Stimulated activated effector memory CD8-positive, alpha-beta T cell treated with anti-CD3 and anti-CD28 coated beads, Interleukin-12 subunit alpha, Interleukin-12 subunit beta, amount 100 ng/mL, for 72 hours (primary cell): ENCODE measurements around the gene CSTPP1.
"Not testable (repeated sequence)": the region's sequence is repeated elsewhere in the genome, so short reads cannot be mapped to it uniquely, and the experiment has no call there.

Source experiments
- ATAC-seq: fragments of 150-1000 bp; cut with Tn5 transposase; 2 replicates; pipeline ENCODE4 v1.10.0; 2021
- DNase-seq, 2 donors: peaks; one replicate each; pipeline ENCODE4 v3.0.0; 2021 to 2022; ENCODE audit warnings: low spot score in 2 of 2
- H3K27ac Mint-ChIP-seq: one replicate; pipeline ENCODE4 v1.8.0; 2022; ENCODE audit warnings: mild to moderate bottlenecking, mixed read lengths
- H3K36me3 Mint-ChIP-seq: one replicate; pipeline ENCODE4 v1.8.0; 2022; ENCODE audit warnings: mild to moderate bottlenecking, mixed read lengths
- H3K4me1 Mint-ChIP-seq: one replicate; pipeline ENCODE4 v1.8.0; 2022; ENCODE audit warnings: mixed read lengths
- H3K4me3 Mint-ChIP-seq: one replicate; pipeline ENCODE4 v1.8.0; 2022; ENCODE audit warnings: mild to moderate bottlenecking, mixed read lengths
- H3K9me3 Mint-ChIP-seq: one replicate; pipeline ENCODE4 v1.8.0; 2022; ENCODE audit warnings: mixed read lengths

Gene CSTPP1

DNA sequence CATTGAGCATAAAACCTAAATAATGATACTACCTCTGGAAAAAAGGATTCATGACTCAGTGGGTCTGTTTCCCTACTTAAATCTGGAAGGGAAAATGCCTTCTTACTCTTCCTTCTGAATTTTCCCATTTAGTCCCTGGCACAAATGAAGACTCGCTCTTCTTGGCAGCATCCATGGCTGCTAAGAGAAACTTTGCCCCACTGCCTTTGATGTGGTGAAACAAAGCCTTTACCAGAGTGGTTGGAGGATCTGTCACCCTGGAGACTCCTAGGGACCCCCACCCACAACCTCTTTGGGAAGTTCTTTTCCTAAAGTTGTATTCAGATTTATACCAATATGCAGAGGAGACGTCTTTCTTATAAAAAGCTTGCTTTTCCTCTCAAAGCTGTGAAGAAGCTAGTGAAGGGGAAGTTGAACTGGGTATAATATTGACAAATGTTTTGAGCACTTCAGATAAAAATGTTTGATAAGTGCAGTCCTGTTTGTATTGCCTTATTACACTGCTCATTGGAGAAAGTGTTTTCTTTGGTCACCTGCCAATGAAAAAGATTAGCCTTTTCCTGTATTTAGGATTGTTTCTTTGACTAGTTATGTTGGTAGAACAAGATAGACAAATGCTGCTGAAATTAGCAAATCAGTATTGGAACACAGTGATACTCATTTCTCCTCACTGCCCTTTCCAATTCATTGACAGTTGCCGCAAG is 162.8 kb downstream of the CSTPP1 start:
- no peaks in the 10 kb centered on the region for H3K36me3 Mint-ChIP-seq
- ATAC-seq: no peak
- no peak for DNase-seq
- no peaks in the 10 kb centered on the region for H3K9me3 Mint-ChIP-seq
- H3K4me1 Mint-ChIP-seq: no peaks in the 10 kb centered on the region
- H3K27ac Mint-ChIP-seq: no peak overlapping the region
- H3K4me3 Mint-ChIP-seq: no peak overlapping the region

- Mint-ChIP-seq H3K9me3 (no peaks in the 10 kb centered on the region), H3K27ac (no peak overlapping the region), H3K4me3 (no peak overlapping the region), H3K4me1 (no peaks in the 10 kb centered on the region), H3K36me3 (no peaks in the 10 kb centered on the region)
- ATAC-seq: no peak
- no peak for DNase-seq
These were observed 163.4 kb downstream of the CSTPP1 start for GRCh38 chr11:47099918-47100315.

DNA sequence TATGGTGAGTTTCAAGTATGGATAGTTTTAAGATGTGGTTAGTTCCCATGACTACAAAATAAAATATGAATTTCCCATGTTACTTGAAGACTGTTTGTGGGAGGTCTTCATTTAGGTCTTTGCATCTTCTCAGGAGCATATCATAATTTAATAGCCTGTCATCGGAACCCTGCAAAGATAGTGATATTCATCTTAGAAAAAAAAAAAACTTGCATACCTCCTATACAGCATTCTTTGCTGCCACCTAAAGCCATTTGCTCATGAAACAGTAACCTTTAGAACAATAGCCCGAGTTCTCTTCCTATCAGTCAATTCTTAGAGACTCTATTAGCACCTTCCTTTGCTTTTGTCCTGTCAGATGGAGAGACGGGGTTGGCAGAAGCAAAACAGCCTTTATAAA is 164.8 kb downstream of the CSTPP1 start:
- H3K4me1 Mint-ChIP-seq: no peaks in the 10 kb centered on the region
- H3K4me3 Mint-ChIP-seq: no peak overlapping the region
- no peak for ATAC-seq
- H3K36me3 Mint-ChIP-seq: no peaks in the 10 kb centered on the region
- no peak overlapping the region for H3K27ac Mint-ChIP-seq
- no peak for DNase-seq
- no peaks in the 10 kb centered on the region for H3K9me3 Mint-ChIP-seq

GRCh38 chr11:47104261-47104950 is 167.8 kb downstream of the CSTPP1 start:
- H3K9me3 Mint-ChIP-seq: no peaks in the 10 kb centered on the region
- H3K36me3 Mint-ChIP-seq: no peaks in the 10 kb centered on the region
- no peak overlapping the region for H3K4me3 Mint-ChIP-seq
- DNase-seq: no peak
- H3K27ac Mint-ChIP-seq: no peak overlapping the region
- ATAC-seq: no peak
- H3K4me1 Mint-ChIP-seq: no peaks in the 10 kb centered on the region

GRCh38 chr11:47105541-47105940 is 169.0 kb downstream of the CSTPP1 start:
- Mint-ChIP-seq H3K9me3 (no peaks in the 10 kb centered on the region), H3K27ac (no peak overlapping the region)

GRCh38 chr11:47105974-47106373 is 169.4 kb downstream of the CSTPP1 start:
- DNase-seq (no peak), ATAC-seq (no peak)
- no peaks in the 10 kb centered on the region for H3K4me1 Mint-ChIP-seq
- H3K27ac Mint-ChIP-seq: no peak overlapping the region
- H3K4me3 Mint-ChIP-seq: no peak overlapping the region
- no peaks in the 10 kb centered on the region for H3K9me3 Mint-ChIP-seq
- no peaks in the 10 kb centered on the region for H3K36me3 Mint-ChIP-seq

More at GRCh38 chr11:47105541-47105940, 169.0 kb downstream of the CSTPP1 start:
- H3K36me3 Mint-ChIP-seq: no peaks in the 10 kb centered on the region
- no peaks in the 10 kb centered on the region for H3K4me1 Mint-ChIP-seq
- no peak overlapping the region for H3K4me3 Mint-ChIP-seq
- no peak for ATAC-seq
- DNase-seq: no peak

DNA sequence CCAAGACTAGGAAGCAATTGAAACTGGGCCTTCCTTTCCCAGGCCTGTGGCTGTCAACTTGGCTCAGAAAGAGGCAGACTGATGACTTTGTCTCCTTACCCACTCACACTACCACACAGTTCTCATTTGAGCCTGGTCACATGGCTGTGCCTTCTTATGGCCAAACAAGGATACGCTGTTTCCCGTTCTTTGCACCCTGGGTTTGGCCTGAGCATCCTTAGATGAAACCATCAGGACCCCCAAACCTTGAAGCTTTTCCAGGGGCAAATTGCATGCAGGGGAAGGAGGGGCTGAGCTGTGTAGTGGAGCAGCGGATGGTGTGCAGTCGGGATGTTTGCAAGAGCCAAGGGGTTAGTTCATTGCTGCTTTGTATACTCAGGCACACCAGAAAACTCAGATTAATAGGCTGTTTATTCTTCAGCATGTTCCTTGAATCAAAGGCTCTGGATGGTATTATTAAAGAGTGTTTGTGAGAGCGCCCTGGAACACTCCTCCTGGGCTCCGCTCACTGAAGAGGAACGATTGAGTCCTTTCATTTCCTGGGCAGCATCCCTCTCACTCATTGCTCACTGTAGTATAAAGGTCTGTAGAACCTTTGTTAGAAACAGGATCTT is 170.3 kb downstream of the CSTPP1 start:
- no peaks in the 10 kb centered on the region for H3K36me3 Mint-ChIP-seq
- no peak for DNase-seq
- no peak for ATAC-seq
- no peaks in the 10 kb centered on the region for H3K4me1 Mint-ChIP-seq
- no peak overlapping the region for H3K4me3 Mint-ChIP-seq
- no peaks in the 10 kb centered on the region for H3K9me3 Mint-ChIP-seq
- no peak overlapping the region for H3K27ac Mint-ChIP-seq

- no peak for ATAC-seq
- no peak overlapping the region for H3K4me3 Mint-ChIP-seq
- DNase-seq: no peak
- H3K27ac Mint-ChIP-seq: no peak overlapping the region
- no peaks in the 10 kb centered on the region for H3K4me1 Mint-ChIP-seq
- no peaks in the 10 kb centered on the region for H3K9me3 Mint-ChIP-seq
- H3K36me3 Mint-ChIP-seq: no peaks in the 10 kb centered on the region
These were observed 171.2 kb downstream of the CSTPP1 start for GRCh38 chr11:47107744-47108143.

GRCh38 chr11:47108214-47108613 is 171.7 kb downstream of the CSTPP1 start:
- DNase-seq: no peak
- H3K36me3 Mint-ChIP-seq: no peaks in the 10 kb centered on the region
- H3K4me1 Mint-ChIP-seq: no peaks in the 10 kb centered on the region
- H3K9me3 Mint-ChIP-seq: no peaks in the 10 kb centered on the region
- H3K27ac Mint-ChIP-seq: no peak overlapping the region
- no peak overlapping the region for H3K4me3 Mint-ChIP-seq
- no peak for ATAC-seq

- ATAC-seq (no peak), DNase-seq (no peak)
- H3K4me1 Mint-ChIP-seq: no peaks in the 10 kb centered on the region
- H3K4me3 Mint-ChIP-seq: no peak overlapping the region
- no peaks in the 10 kb centered on the region for H3K9me3 Mint-ChIP-seq
- H3K27ac Mint-ChIP-seq: peak overlapping the region; percentile 5
- H3K36me3 Mint-ChIP-seq: no peaks in the 10 kb centered on the region
These were observed 172.6 kb downstream of the CSTPP1 start for GRCh38 chr11:47109051-47109726.

DNA sequence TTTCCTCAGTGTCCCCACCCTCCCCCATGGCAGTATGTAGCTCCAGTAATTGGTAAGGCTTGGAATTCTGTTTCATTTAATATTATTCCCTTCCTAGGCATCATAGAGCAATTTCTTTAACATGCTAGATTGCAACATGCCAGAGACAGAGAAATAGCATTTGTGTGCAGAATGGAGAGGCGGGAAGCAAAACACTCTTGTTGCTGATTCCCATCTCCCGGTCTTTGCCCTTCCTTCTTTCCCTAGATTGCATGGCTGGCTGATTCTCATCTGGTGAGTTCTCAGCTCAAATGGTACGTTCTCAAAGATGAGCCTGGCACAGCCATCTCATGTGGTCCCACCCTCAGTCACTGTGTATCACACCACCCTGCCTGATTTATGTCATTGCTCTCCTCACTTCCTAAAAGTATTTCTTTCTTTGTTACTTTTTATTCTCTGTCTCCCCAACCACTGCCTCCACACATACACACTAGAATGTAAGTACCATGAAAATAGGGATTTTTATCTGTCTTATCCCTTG is 173.2 kb downstream of the CSTPP1 start:
- DNase-seq: no peak
- Mint-ChIP-seq H3K4me3 (no peak overlapping the region), H3K27ac (peak overlapping the region; percentile 5), H3K9me3 (no peaks in the 10 kb centered on the region), H3K36me3 (no peaks in the 10 kb centered on the region), H3K4me1 (no peaks in the 10 kb centered on the region)
- no peak for ATAC-seq

DNA sequence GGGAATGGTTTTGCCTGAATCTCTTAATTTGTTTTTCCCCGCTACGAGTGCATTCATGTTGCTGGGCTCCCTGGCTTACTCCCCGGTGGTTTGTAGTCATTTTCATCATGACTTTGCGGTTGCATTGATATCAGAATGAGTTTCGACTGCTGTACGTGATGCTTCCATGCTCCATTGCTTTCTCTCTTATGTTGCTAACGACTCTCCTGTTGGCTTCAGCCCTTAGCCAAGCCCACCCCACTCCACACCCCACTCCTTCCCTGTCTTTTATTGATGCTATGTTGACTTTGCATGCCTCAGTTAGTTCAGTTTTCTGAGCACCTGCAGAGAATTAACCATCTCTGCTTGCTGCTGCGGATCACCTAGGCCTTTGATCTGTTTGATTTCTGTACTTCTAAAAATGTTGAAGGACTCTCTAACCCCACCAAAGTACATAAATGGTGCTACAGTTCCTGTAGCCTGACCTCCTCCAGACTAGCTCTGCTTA is 174.8 kb downstream of the CSTPP1 start:
- Mint-ChIP-seq H3K36me3 (no peaks in the 10 kb centered on the region), H3K27ac (no peak overlapping the region), H3K9me3 (no peaks in the 10 kb centered on the region), H3K4me1 (peaks cover 5% of the 10 kb centered on the region), H3K4me3 (no peak overlapping the region)
- DNase-seq (no peak), ATAC-seq (no peak)

GRCh38 chr11:47112941-47113340 is 176.4 kb downstream of the CSTPP1 start:
- H3K9me3 Mint-ChIP-seq, ATAC-seq, H3K4me1 Mint-ChIP-seq, H3K4me3 Mint-ChIP-seq, H3K36me3 Mint-ChIP-seq, H3K27ac Mint-ChIP-seq, DNase-seq: not testable (repeated sequence)

DNA sequence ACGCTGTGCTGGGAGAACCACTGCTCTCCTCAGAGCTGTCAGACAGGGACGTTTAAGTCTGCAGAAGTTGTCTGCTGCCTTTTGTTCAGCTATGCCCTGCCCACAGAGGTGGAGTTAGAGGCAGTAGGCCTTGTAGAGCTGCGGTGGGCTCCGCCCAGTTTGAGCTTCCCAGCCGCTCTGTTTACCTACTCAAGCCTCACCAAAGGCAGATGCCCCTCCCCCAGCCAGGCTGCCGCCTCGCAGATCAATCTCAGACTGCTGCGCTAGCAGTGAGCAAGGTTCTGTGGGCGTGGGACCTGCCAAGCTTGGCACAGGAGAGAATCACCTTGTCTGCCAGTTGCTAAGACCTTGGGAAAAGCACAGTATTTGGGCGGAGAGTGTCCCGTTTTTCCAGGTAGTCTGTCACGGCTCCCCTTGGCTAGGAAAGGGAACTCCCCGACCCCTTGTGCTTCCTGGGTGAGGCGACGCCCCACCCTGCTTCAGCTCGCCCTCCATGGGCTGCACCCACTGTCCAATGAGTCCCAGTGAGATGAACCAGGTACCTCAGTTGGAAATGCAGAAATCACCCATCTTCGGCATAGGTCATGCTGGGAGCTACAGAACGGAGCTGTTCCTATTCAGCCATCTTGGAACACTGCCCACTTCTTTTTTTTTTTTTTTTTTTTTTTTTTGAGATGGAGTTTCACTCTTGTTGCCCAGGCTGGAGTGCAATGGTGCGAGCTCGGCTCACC is 182.6 kb downstream of the CSTPP1 start:
- not testable (repeated sequence) for H3K4me3 Mint-ChIP-seq, H3K36me3 Mint-ChIP-seq, ATAC-seq

DNA sequence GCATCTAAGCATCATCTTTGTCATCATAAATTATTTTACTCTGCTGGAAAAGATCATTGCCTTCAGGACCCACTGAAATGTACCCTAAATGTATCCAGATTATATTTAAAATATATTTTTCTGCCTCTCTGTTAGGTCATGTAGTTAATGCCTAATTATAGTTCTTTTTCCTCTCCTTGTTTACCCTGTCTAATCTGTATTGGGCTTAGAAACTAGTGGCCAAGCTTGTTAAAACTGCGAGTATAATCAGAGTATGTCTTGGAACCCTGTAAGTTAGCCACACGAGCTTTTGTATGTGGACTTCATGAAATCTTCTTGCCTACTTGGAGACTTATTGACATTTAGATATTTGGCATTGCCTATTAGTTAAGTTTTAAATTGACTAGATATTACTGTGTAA is 184.5 kb downstream of the CSTPP1 start:
- no peak for ATAC-seq
- no peak for DNase-seq
- Mint-ChIP-seq H3K27ac (no peak overlapping the region), H3K4me1 (no peaks in the 10 kb centered on the region), H3K4me3 (no peak overlapping the region), H3K9me3 (no peaks in the 10 kb centered on the region), H3K36me3 (no peaks in the 10 kb centered on the region)

More for the DNA sequence above, 182.6 kb downstream of the CSTPP1 start:
- H3K27ac Mint-ChIP-seq, H3K9me3 Mint-ChIP-seq, DNase-seq, H3K4me1 Mint-ChIP-seq: not testable (repeated sequence)
